WERI-Rb-1 (cell line): Measurements from ENCODE around the gene ADAP2.

ENCODE experiments used
- DNase-seq: peaks from one replicate; pipeline ENCODE4 v3.0.0-alpha.2; 2020
- H3K27ac ChIP-seq: fragments of 250-450 bp; sonication (Bioruptor Pico); 2 replicates; pipeline ENCODE4 v1.5.1; 2020; ENCODE audit warnings: mild to moderate bottlenecking, moderate library complexity
- H3K27me3 ChIP-seq: fragments of 250-450 bp; sonication (Bioruptor Pico); 2 replicates; pipeline ENCODE4 v1.5.1; 2021; ENCODE audit warnings: mild to moderate bottlenecking, low read depth, moderate library complexity; ENCODE audit not compliant: insufficient read depth, severe bottlenecking
- H3K36me3 ChIP-seq: fragments of 250-450 bp; sonication (Bioruptor Pico); 2 replicates; pipeline ENCODE4 v1.5.1; 2020; ENCODE audit warnings: mild to moderate bottlenecking, moderate library complexity
- H3K4me3 ChIP-seq: 2 replicates; pipeline ENCODE4 v1.5.1; 2011; ENCODE audit warnings: low read depth, mild to moderate bottlenecking, control low read depth, low read length
- H3K9me3 ChIP-seq: fragments of 250-450 bp; sonication (Bioruptor Pico); 2 replicates; pipeline ENCODE4 v1.5.1; 2021; ENCODE audit warnings: mild to moderate bottlenecking, moderate library complexity; ENCODE audit not compliant: severe bottlenecking
- CTCF ChIP-seq: IDR thresholded peaks from 2 replicates; pipeline ENCODE4 v1.5.1; 2011; ENCODE audit warnings: low read depth, mild to moderate bottlenecking, control low read depth, inconsistent platforms, low read length

Gene ADAP2

GRCh38 chr17:30920282-30920681, 1.5 kb upstream of the ADAP2 start:
- Histone ChIP-seq H3K36me3 (no peaks in the 10 kb centered on the region), H3K27ac (no peak overlapping the region), H3K27me3 (peaks cover 12% of the 10 kb centered on the region), H3K9me3 (no peaks in the 10 kb centered on the region), H3K4me3 (no peak overlapping the region)
- 0 out of 2 replicates have a peak, but pooled peaks have one; percentile 21 for TF ChIP-seq CTCF
- no peak for DNase-seq

GRCh38 chr17:30920683-30921543, 832 bp upstream of the ADAP2 start:
- Histone ChIP-seq H3K4me3 (peak overlapping the region; percentile 33; the same call in 1 of the 2 replicates), H3K27ac (no peak overlapping the region), H3K36me3 (no peaks in the 10 kb centered on the region), H3K9me3 (no peaks in the 10 kb centered on the region), H3K27me3 (peaks cover 12% of the 10 kb centered on the region)
- TF ChIP-seq CTCF: no peak
- DNase-seq: no peak

- Histone ChIP-seq H3K36me3 (no peaks in the 10 kb centered on the region), H3K27me3 (peaks cover 12% of the 10 kb centered on the region), H3K27ac (no peak overlapping the region), H3K9me3 (no peaks in the 10 kb centered on the region), H3K4me3 (peak overlapping the region; percentile 33)
- peak; percentile 15 for DNase-seq
- no peak for TF ChIP-seq CTCF
Observed at GRCh38 chr17:30922235-30923030, 688 bp downstream of the ADAP2 start.

GRCh38 chr17:30924341-30924740, 2.6 kb downstream of the ADAP2 start:
- Histone ChIP-seq H3K9me3 (no peaks in the 10 kb centered on the region), H3K27ac (no peak overlapping the region), H3K4me3 (no peak overlapping the region), H3K27me3 (peaks cover 12% of the 10 kb centered on the region), H3K36me3 (no peaks in the 10 kb centered on the region)
- DNase-seq: no peak
- no peak for TF ChIP-seq CTCF

GRCh38 chr17:30926516-30926915, 4.8 kb downstream of the ADAP2 start:
- no peaks in the 10 kb centered on the region for H3K9me3 ChIP-seq
- H3K4me3 ChIP-seq: no peak overlapping the region
- TF ChIP-seq CTCF: no peak
- no peak overlapping the region for H3K27ac ChIP-seq
- no peak for DNase-seq
- H3K27me3 ChIP-seq: peaks cover 9% of the 10 kb centered on the region
- H3K36me3 ChIP-seq: no peaks in the 10 kb centered on the region
